ENCODE results near the gene NOTCH2NLA.
"Not testable (repeated sequence)": the region's sequence is repeated elsewhere in the genome, so short reads cannot be mapped to it uniquely, and the experiment has no call there.

NOTCH2NLA gene

GRCh38 chr1:146228710-146229477, at the start of gene NOTCH2NLA:
NOTCH2NLA (minus strand) TSS chr1:146229021; CDS start chr1:146189337, 39,684 bp downstream.
- DNase-seq = not testable (repeated sequence)

GRCh38 chr1:146278346-146278745, 49.5 kb upstream of the NOTCH2NLA start:
- not testable (repeated sequence) for DNase-seq

GRCh38 chr1:146277087-146277486, 48.3 kb upstream of the NOTCH2NLA start:
- DNase-seq = not testable (repeated sequence)

- DNase-seq = not testable (repeated sequence)
Measured at GRCh38 chr1:146274083-146274482, 45.3 kb upstream of the NOTCH2NLA start.

GRCh38 chr1:146273194-146273593, 44.4 kb upstream of the NOTCH2NLA start:
- not testable (repeated sequence) for DNase-seq

- DNase-seq = not testable (repeated sequence)
Measured at GRCh38 chr1:146272734-146273133, 43.9 kb upstream of the NOTCH2NLA start.

- not testable (repeated sequence) for DNase-seq
Measured at GRCh38 chr1:146271977-146272376, 43.2 kb upstream of the NOTCH2NLA start.

- DNase-seq = not testable (repeated sequence)
Measured at GRCh38 chr1:146270129-146270528, 41.3 kb upstream of the NOTCH2NLA start.

GRCh38 chr1:146266179-146266748, 37.4 kb upstream of the NOTCH2NLA start:
- DNase-seq = not testable (repeated sequence)

GRCh38 chr1:146264761-146265160, 35.9 kb upstream of the NOTCH2NLA start:
- not testable (repeated sequence) for DNase-seq

- DNase-seq = not testable (repeated sequence)
Measured at GRCh38 chr1:146260006-146260730, 31.3 kb upstream of the NOTCH2NLA start.

GRCh38 chr1:146257992-146258552, 29.3 kb upstream of the NOTCH2NLA start:
- not testable (repeated sequence) for DNase-seq

- not testable (repeated sequence) for DNase-seq
Measured at GRCh38 chr1:146254569-146255197, 25.9 kb upstream of the NOTCH2NLA start.

- not testable (repeated sequence) for DNase-seq
Measured at GRCh38 chr1:146253249-146253855, 24.5 kb upstream of the NOTCH2NLA start.

GRCh38 chr1:146251523-146251922, 22.7 kb upstream of the NOTCH2NLA start:
- DNase-seq = not testable (repeated sequence)

- DNase-seq = not testable (repeated sequence)
Measured at GRCh38 chr1:146248643-146249042, 19.8 kb upstream of the NOTCH2NLA start.

- DNase-seq = not testable (repeated sequence)
Measured at GRCh38 chr1:146236626-146237025, 7.8 kb upstream of the NOTCH2NLA start.

GRCh38 chr1:146236026-146236601, 7.3 kb upstream of the NOTCH2NLA start:
- DNase-seq = not testable (repeated sequence)

GRCh38 chr1:146228144-146228682, 608 bp downstream of the NOTCH2NLA start:
- DNase-seq = not testable (repeated sequence)

- not testable (repeated sequence) for DNase-seq
Measured at GRCh38 chr1:146174531-146174930, 54.3 kb downstream of the NOTCH2NLA start.

GRCh38 chr1:146167740-146168139, 61.1 kb downstream of the NOTCH2NLA start:
- not testable (repeated sequence) for DNase-seq

All from DMS 273 treated with DMSO at 0.1 percent for 48 hours (cell line).